ENCODE results near the gene LSM7.

GRCh38 chr19:2363419-2363818, 35.0 kb upstream of the LSM7 start:
- TF ChIP-seq EZH2 (IDR thresholded peaks at IDR 0.05; ENCODE audit: borderline replicate concordance, low read depth, low read length, poor library complexity, severe bottlenecking) = no peak
- no peak for TF ChIP-seq CTCF (conservative IDR thresholded peaks at IDR 0.05; ENCODE audit: low read depth, low read length)
